K562 (cell line): ENCODE results near the gene NR1I3. TPM values are rescaled to one million over a fixed set of nuclear protein-coding genes. Genes with fewer than 3 reads are reported as not detected.

ENCODE experiments used
- ATAC-seq: fragments of 200-7000 bp; cut with Tn5 transposase; 3 replicates; pipeline ENCODE4 v1.9.1; 2020; ENCODE audit warnings: moderate library complexity
- BruUV-seq: library from RNA; stranded (reverse); fragments of 400-500 nt; replicated peaks from 2 replicates; lab custom pipeline; 2021; lab: Mats Ljungman, UMichigan
- CTCF ChIA-PET: fragments of 300-600 bp; formaldehyde crosslinking; extraction: SDS; loops from one replicate; lab custom pipeline; 2021; ENCODE audit warnings: low intra/inter-chr PET ratio; lab: Yijun Ruan, JAX
- POLR2A ChIA-PET: fragments of 300-600, 350-650 bp; sonication (Branson Sonifier 250); formaldehyde crosslinking; extraction: SDS; loops from one replicate; lab custom pipeline; 2021; ENCODE audit warnings: antibody characterized with exemption, inconsistent platforms; lab: Yijun Ruan, JAX
- DNase-seq, 4 experiments: peaks; one replicate each; pipeline versions ENCODE4 v3.0.0 to v3.0.0-alpha.2; 2011 to 2018; ENCODE audit warnings: low spot score in 3 of 4, mixed read lengths in 3 of 4; ENCODE audit errors: extremely low read depth in 1 of 4
- FAIRE-seq: peaks from 2 replicates; lab custom pipeline; 2011; peaks lifted over from hg19 to GRCh38; lab: Jason Lieb, UNC
- H2AFZ ChIP-seq: 2 replicates; pipeline ENCODE4 v1.6.0; 2011; ENCODE audit warnings: low read depth, low read length, control low read depth, inconsistent platforms
- H3K27ac ChIP-seq: fragments of 200-600 bp; 3 replicates; pipeline ENCODE4 v1.8.0; 2011; ENCODE audit warnings: low read depth, mild to moderate bottlenecking, control low read depth, inconsistent platforms, low read length, moderate library complexity, mixed read lengths; ENCODE audit errors: extremely low read depth
- H3K27me3 ChIP-seq, 2 experiments: fragments of 300-600 bp in 1 of 2; 2 replicates in 1 of 2; 3 replicates in 1 of 2; pipeline versions ENCODE4 v1.6.0 to v1.8.0; 2011; ENCODE audit warnings: inconsistent platforms in 2 of 2, low read length in 2 of 2, mild to moderate bottlenecking in 1 of 2, mixed read lengths in 1 of 2, moderate library complexity in 1 of 2; ENCODE audit not compliant: control insufficient read depth in 2 of 2, insufficient read depth in 2 of 2
- H3K36me3 ChIP-seq: fragments of 300-600 bp; 3 replicates; pipeline ENCODE4 v1.8.0; 2011; ENCODE audit warnings: mild to moderate bottlenecking, low read length, inconsistent platforms; ENCODE audit not compliant: control insufficient read depth, insufficient read depth
- H3K4me1 ChIP-seq, 2 experiments: fragments of 200-600 bp in 1 of 2; replicated peaks in 1 of 2; 2 replicates in 1 of 2; 3 replicates in 1 of 2; pipeline versions ENCODE4 v1.5.1 to v1.8.0; 2011; ENCODE audit warnings: inconsistent platforms in 2 of 2, low read length in 2 of 2, mild to moderate bottlenecking in 1 of 2, mixed read lengths in 1 of 2, moderate library complexity in 1 of 2; ENCODE audit not compliant: control insufficient read depth in 2 of 2, insufficient read depth in 2 of 2
- H3K4me2 ChIP-seq: 2 replicates; pipeline ENCODE4 v1.6.1; 2011; ENCODE audit warnings: low read length, control low read depth, inconsistent platforms, mixed read lengths; ENCODE audit not compliant: insufficient read depth
- H3K4me3 ChIP-seq: fragments of 200-600 bp; sonication (generic), shearing (Covaris generic); 2 replicates; pipeline ENCODE4 v1.5.1; 2016; ENCODE audit warnings: control low read depth, inconsistent platforms
- H3K79me2 ChIP-seq: fragments of 200-600 bp; 3 replicates; pipeline ENCODE4 v1.8.0; 2011; ENCODE audit warnings: low read length, inconsistent platforms; ENCODE audit not compliant: control insufficient read depth, insufficient read depth
- H3K9ac ChIP-seq, 2 experiments: 2 replicates each; pipeline versions ENCODE4 v1.6.0 to v1.6.1; 2011; ENCODE audit warnings: low read depth in 2 of 2, low read length in 2 of 2, control low read depth in 1 of 2, inconsistent platforms in 1 of 2, mild to moderate bottlenecking in 1 of 2, mixed read lengths in 1 of 2; ENCODE audit not compliant: insufficient read depth in 1 of 2
- H3K9me1 ChIP-seq: one replicate; pipeline ENCODE4 v1.6.0; 2011; ENCODE audit warnings: inconsistent platforms, mild to moderate bottlenecking, low read length, moderate library complexity; ENCODE audit not compliant: control insufficient read depth, insufficient read depth
- H3K9me3 ChIP-seq: replicated peaks from 2 replicates; pipeline ENCODE4 v1.5.1; 2011; ENCODE audit warnings: low read depth, low read length, inconsistent platforms; ENCODE audit not compliant: control insufficient read depth, insufficient read depth
- H4K20me1 ChIP-seq: replicated peaks from 2 replicates; pipeline ENCODE4 v1.6.1; 2011; ENCODE audit warnings: low read length, inconsistent platforms, mixed read lengths; ENCODE audit not compliant: control insufficient read depth, insufficient read depth
- ETV1 ChIP-seq: fragments of 450-650 bp; conservative IDR thresholded peaks from 2 replicates; pipeline ENCODE4 v1.6.1; 2016; ENCODE audit warnings: missing genetic modification characterization, control low read depth, low read depth, missing compliant biosample characterization
- GATA2 ChIP-seq: sonication (generic); formaldehyde crosslinking; IDR thresholded peaks from 2 replicates; pipeline ENCODE4 v1.4.0; 2020; ENCODE audit warnings: mild to moderate bottlenecking, missing genetic modification reagents
- NCOA2 ChIP-seq, 2 experiments: fragments of 450-650 bp; IDR thresholded peaks; 2 replicates each; pipeline ENCODE4 v1.6.1; 2018; ENCODE audit warnings: mild to moderate bottlenecking in 2 of 2, moderate library complexity in 1 of 2; ENCODE audit not compliant: partially characterized antibody in 2 of 2
- NFRKB ChIP-seq: fragments of 450-650 bp; IDR thresholded peaks from 2 replicates; pipeline ENCODE4 v1.6.1; 2016; ENCODE audit warnings: low read depth
- RBM15 ChIP-seq: fragments of 200-400 bp; formaldehyde crosslinking; IDR thresholded peaks from 2 replicates; pipeline ENCODE4 v1.6.1; 2018; ENCODE audit warnings: mild to moderate bottlenecking, low read length, moderate library complexity; ENCODE audit not compliant: insufficient read depth
- WGBS: fragments of 100-300 bp; shearing (Covaris generic); methylation state at CpG from one replicate; pipeline ENCODE4 v1.1.6; 2016; ENCODE audit warnings: low coverage, mixed read lengths; ENCODE audit not compliant: insufficient coverage; ENCODE audit errors: missing lambda C conversion rate; 5-methylcytosine and 5-hydroxymethylcytosine counted together
- in situ Hi-C: fragments of 300-500 bp; cut with MboI; formaldehyde crosslinking; loops from 4 replicates; pipeline ENCODE4 v1.15.0; 2018; ENCODE audit warnings: inconsistent platforms, mixed read lengths
- intact Hi-C: fragments of 100-400 bp; cut with micrococcal nuclease; formaldehyde crosslinking; loops from 2 replicates; pipeline ENCODE4 v1.14.2; 2022
- polyA plus RNA-seq, 8 experiments: library from polyadenylated mRNA; depleted of rRNA in 4 of 8; stranded (reverse) in 5 of 8; unstranded in 3 of 8; fragments of >200 nt; fragmentation: Nextera tagmentation in 2 of 8; fragmentation: Illumina TruSeq in 1 of 8; extraction: Ambion mirVana in 2 of 8; extraction: Trizol in 1 of 8; gene quantifications; 2 replicates each; pipeline versions ENCODE4 v1.2.1 to v1.2.3, GENCODE V29; 2011 to 2014; ENCODE audit warnings: inconsistent platforms in 1 of 8, missing spikeins in 1 of 8
- total RNA-seq, 7 experiments: library from RNA; depleted of rRNA in 6 of 7; stranded (reverse); fragments of >200 nt in 6 of 7; fragmentation: Illumina TruSeq in 2 of 7; extraction: Trizol in 2 of 7; gene quantifications; 2 replicates each; pipeline versions ENCODE4 v1.2.1 to v1.2.3, GENCODE V29; 2011 to 2021; ENCODE audit warnings: low replicate concordance in 1 of 7
- TF ChIP-seq, protein P1 (sequence below): fragments of 250-450 bp; sonication (Bioruptor Pico); IDR thresholded peaks from 2 replicates; pipeline ENCODE4 v1.5.0; 2021
- TF ChIP-seq, protein P2 (sequence below): fragments of 450-650 bp; IDR thresholded peaks from one replicate; pipeline ENCODE4 v1.6.1; 2018; ENCODE audit warnings: mild to moderate bottlenecking, moderate library complexity; ENCODE audit not compliant: partially characterized antibody
- TF ChIP-seq, protein P3 (sequence below): fragments of 200-800 bp; sonication (Bioruptor generic); IDR thresholded peaks from 2 replicates; pipeline ENCODE4 v1.6.1; 2017; ENCODE audit warnings: missing genetic modification characterization, missing compliant biosample characterization

NR1I3 gene
- total and polyA plus RNA-seq, 9 of the 15 experiments (the other 6 are each of a cell fraction or from before 2014, with no cell fraction given), result 0.11 TPM; not detected in 8

DNA sequence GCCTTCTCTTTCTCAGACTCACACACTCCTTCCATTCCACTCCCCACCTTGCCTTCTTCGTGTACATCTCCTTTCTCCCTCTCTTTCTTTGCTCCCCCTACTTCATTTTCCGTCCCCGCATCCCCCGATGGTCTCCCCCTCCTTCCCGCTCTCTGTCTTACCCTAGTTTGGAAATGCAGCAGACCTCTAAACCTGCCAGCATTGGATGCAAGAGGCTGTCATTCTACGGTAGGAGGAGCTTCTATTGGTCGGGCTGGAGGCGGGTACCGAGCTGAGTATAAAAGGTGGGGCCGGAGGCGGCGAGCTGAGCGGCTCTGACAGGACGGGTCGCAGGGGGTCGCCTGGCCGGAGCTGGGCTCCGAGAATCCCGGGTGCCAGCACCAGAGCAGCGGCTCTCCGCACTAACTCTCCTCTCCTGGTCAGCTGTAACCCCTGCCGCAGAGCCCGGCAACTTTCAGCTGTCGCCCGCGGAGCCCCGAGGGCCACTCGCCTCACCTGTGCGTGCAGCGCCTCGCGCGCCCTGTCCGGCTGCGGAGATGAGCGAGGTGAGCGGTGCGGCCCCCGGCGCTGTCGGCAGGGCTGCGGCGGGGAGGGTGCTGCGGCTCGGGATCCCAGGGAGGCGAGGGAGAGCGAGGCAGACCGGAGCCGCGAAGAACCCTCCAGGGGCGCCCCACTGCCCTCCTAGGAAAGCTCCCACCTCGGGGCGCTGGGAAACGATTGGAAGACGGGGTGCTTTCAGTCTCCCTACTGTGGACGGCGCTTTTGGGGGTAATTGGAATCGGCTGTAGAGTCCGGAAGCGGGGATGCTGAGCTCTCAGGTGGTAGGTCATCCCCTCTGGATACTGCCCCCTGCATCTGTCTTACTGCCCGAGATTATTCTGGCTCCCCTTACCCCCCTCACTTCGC lies 20.7 kb upstream of the NR1I3 start, which contains the start of gene PCP4L1:
Gene PCP4L1, plus strand, starts transcription at position 307 of the 906 bp plus-strand sequence. Its CDS starts 230 bp downstream, at position 537.
- ATAC-seq, result peak; percentile 75
- no peak for FAIRE-seq
- H3K9ac ChIP-seq, result no peak within 1 kb of the TSS
- in situ Hi-C loops (no loop called here), intact Hi-C loops (no loop called here)
- no peak for DNase-seq
- H2AFZ ChIP-seq, result no peak within 1 kb of the TSS
- no TSS peak for BruUV-seq
- no peaks in the 10 kb centered on the region for H4K20me1 ChIP-seq
- H3K79me2 ChIP-seq, result no peaks in the 10 kb centered on the region
- WGBS, result 18% methylated on average over 38 of the region's 62 CpGs
- H3K9me3 ChIP-seq, result peaks cover 2% of the 10 kb centered on the region; the same call in 1 of the 2 replicates
- ChIA-PET POLR2A (interaction anchor here (0.8 to 1.5 kb wide), 3 partner anchors 9 to 16 kb away, joined by 4 to 5 read pairs (median 5); no protein-coding TSS in a partner anchor), CTCF (no interaction called here)
- H3K4me1 ChIP-seq, result peaks cover 0 to 7% of the 10 kb centered on the region in 2 experiments; a peak in 3 of 5 replicates
- H3K36me3 ChIP-seq, result no peaks in the 10 kb centered on the region
- no peaks in the 10 kb centered on the region for H3K9me1 ChIP-seq
- no peak within 1 kb of the TSS for H3K27ac ChIP-seq
- H3K4me3 ChIP-seq, result no peak within 1 kb of the TSS
- H3K27me3 ChIP-seq, result peaks cover 30 to 35% of the 10 kb centered on the region in 2 experiments; a peak in 4 of 5 replicates
- H3K4me2 ChIP-seq, result no peak within 1 kb of the TSS
- TF ChIP-seq ETV1 (tag) (no peak), RBM15 (no peak), NFRKB (no peak), GATA2 (CRISPR knock-in tag) (no peak), NCOA2 (IDR thresholded peaks at IDR 0.05; ENCODE audit: partially characterized antibody in 2 of 2) (no peak)
- TF ChIP-seq, protein P1, sequence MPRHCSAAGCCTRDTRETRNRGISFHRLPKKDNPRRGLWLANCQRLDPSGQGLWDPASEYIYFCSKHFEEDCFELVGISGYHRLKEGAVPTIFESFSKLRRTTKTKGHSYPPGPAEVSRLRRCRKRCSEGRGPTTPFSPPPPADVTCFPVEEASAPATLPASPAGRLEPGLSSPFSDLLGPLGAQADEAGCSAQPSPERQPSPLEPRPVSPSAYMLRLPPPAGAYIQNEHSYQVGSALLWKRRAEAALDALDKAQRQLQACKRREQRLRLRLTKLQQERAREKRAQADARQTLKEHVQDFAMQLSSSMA (CRISPR knock-in tag), result no peak
- TF ChIP-seq, protein P2, sequence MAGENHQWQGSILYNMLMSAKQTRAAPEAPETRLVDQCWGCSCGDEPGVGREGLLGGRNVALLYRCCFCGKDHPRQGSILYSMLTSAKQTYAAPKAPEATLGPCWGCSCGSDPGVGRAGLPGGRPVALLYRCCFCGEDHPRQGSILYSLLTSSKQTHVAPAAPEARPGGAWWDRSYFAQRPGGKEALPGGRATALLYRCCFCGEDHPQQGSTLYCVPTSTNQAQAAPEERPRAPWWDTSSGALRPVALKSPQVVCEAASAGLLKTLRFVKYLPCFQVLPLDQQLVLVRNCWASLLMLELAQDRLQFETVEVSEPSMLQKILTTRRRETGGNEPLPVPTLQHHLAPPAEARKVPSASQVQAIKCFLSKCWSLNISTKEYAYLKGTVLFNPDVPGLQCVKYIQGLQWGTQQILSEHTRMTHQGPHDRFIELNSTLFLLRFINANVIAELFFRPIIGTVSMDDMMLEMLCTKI, result no peak
- TF ChIP-seq, protein P3, sequence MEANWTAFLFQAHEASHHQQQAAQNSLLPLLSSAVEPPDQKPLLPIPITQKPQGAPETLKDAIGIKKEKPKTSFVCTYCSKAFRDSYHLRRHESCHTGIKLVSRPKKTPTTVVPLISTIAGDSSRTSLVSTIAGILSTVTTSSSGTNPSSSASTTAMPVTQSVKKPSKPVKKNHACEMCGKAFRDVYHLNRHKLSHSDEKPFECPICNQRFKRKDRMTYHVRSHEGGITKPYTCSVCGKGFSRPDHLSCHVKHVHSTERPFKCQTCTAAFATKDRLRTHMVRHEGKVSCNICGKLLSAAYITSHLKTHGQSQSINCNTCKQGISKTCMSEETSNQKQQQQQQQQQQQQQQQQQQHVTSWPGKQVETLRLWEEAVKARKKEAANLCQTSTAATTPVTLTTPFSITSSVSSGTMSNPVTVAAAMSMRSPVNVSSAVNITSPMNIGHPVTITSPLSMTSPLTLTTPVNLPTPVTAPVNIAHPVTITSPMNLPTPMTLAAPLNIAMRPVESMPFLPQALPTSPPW (CRISPR knock-in tag), result no peak
